GM18870 (cell line): ENCODE measurements around the gene CSRP1.

ENCODE experiments used
- ATAC-seq: cut with Tn5 transposase; IDR thresholded peaks from one replicate; pipeline ENCODE4 v1.9.1; 2021; ENCODE audit warnings: moderate library complexity; ENCODE audit not compliant: unreplicated experiment

CSRP1 gene

GRCh38 chr1:201513498-201514243 lies 6.7 kb upstream of the CSRP1 start:
- no peak for ATAC-seq

- ATAC-seq, result no peak
These were observed 5.1 kb upstream of the CSRP1 start for GRCh38 chr1:201511941-201512539.

GRCh38 chr1:201511396-201511940 lies 4.5 kb upstream of the CSRP1 start:
- ATAC-seq, result no peak

- no peak for ATAC-seq
These were observed 3.8 kb upstream of the CSRP1 start for GRCh38 chr1:201510734-201511133.

GRCh38 chr1:201509601-201510374 lies 2.9 kb upstream of the CSRP1 start:
- no peak for ATAC-seq

- no peak for ATAC-seq
These were observed 1.9 kb upstream of the CSRP1 start for GRCh38 chr1:201508809-201509208.

- ATAC-seq, result no peak
These were observed 395 bp upstream of the CSRP1 start for GRCh38 chr1:201507360-201507675.

- ATAC-seq, result no peak
These were observed 831 bp downstream of the CSRP1 start for GRCh38 chr1:201506092-201506491.

GRCh38 chr1:201505503-201505890 lies 1.4 kb downstream of the CSRP1 start:
- ATAC-seq, result no peak

GRCh38 chr1:201504799-201505502 lies 2.0 kb downstream of the CSRP1 start:
- ATAC-seq, result no peak

GRCh38 chr1:201504179-201504631 lies 2.7 kb downstream of the CSRP1 start:
- ATAC-seq, result no peak

- ATAC-seq, result no peak
These were observed 3.3 kb downstream of the CSRP1 start for GRCh38 chr1:201503397-201504176.

GRCh38 chr1:201502511-201502857 lies 4.4 kb downstream of the CSRP1 start:
- no peak for ATAC-seq

- ATAC-seq, result no peak
These were observed 5.0 kb downstream of the CSRP1 start for GRCh38 chr1:201501812-201502510.

GRCh38 chr1:201501144-201501543 lies 5.8 kb downstream of the CSRP1 start:
- ATAC-seq, result no peak

- no peak for ATAC-seq
These were observed 6.2 kb downstream of the CSRP1 start for GRCh38 chr1:201500670-201501120.

GRCh38 chr1:201499795-201500669 lies 6.9 kb downstream of the CSRP1 start:
- no peak for ATAC-seq

- ATAC-seq, result no peak
These were observed 7.7 kb downstream of the CSRP1 start for GRCh38 chr1:201499191-201499590.

- no peak for ATAC-seq
These were observed 8.3 kb downstream of the CSRP1 start for GRCh38 chr1:201498621-201499020.
